Fibroblast of upper back skin (primary cell): ENCODE measurements around the gene USP12.

ENCODE experiments used
- DNase-seq: peaks from one replicate; pipeline ENCODE4 v3.0.0-alpha.2; 2013

The USP12 gene

DNA sequence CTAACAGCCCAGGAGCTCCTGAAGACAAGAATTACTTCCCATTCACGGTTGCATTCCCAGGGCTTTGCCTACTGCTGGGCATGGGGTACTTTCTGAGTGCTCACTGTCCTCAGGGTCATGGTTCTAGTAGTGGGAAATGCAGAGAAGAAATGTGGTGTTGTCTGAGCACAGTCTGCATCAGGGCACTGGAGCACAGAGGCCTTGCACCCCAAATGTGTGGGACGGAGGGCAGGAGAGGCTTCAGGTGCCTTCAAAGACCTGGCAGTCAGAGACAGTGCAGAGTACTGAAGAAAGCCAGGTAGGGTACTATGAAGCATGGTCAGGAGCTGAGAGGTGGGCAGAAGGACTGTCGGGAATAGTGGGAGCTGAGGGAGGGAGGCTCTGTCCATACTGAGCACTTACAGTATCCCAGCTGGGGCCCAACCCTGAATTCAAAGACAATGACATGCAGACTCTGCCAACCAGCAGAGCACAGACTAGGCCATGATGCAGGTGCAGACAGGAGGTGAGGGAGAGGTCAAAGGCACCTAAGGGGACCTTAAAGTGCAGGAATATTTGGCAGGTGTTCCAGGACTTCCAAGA is 144.4 kb downstream of the USP12 start:
- DNase-seq = no peak

DNA sequence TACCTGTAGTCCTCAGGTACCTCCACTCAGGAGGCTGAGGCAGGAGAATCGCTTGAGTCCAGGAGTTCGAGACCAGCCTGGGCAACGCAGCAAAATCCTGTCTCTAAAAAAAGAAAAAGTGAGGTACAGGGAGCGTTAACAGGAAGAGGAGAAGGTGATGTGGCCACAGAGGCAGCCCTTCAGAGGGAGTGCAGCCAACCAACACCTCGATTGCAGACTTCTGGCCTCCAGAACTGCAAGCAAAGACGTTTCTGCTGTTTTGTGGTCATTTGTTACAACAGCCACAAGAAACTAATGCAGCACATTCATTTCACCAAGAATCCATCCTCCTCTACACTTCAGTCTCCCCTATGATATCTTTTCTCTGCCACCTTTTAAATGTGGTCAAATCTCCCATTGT is 145.2 kb downstream of the USP12 start:
- no peak for DNase-seq

DNA sequence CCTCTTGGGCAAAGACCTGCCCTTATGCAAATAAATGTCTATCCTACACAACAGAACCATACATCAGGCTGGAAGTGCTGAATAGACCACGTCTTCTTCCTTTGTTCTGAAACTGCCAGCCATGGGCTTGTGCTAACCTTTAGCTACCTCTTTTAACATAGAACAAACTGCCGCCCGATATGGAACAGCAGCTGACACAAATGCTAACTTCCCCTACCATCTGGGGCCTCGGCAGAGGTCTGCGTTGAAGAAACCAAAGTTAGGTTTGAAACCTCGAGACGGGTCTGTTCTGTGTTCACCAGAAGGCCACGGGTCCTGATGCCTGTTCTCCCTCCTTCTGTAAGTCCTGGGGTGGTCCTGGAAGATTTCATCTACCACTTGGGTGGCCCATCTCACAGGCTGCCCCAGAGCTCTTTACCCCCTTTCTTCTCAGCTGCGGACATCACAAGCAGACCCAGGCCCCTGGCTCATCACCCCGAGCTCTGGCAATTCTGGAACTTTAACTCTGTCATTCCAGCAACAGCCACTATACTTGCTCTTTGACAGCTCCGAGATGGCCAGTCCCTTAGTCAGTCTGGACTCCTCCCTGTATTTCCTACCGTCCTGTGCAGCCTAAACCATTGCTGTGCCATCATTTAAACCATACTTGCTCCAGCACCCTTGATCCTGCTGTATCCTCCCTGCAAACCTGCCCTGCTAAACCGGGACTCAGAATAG is 146.7 kb downstream of the USP12 start:
- DNase-seq = no peak

DNA sequence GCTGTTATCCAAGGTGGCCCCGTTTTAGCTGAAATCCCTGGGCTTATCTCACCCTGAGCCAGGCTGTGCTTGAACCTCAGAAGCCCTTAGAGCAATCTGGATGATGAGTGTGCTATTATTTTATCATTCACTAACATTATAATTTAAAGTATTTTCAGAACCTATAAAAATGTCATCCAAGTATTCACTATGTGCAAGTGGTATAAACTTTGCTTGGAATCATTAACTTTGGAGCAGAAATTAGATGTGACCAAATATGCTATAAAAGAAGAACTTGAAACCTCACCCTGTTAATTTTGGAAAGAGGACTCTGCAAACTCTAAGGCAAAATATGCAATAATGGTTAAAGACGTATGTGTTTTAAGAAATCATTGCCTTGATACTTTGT is 147.5 kb downstream of the USP12 start:
- no peak for DNase-seq

DNA sequence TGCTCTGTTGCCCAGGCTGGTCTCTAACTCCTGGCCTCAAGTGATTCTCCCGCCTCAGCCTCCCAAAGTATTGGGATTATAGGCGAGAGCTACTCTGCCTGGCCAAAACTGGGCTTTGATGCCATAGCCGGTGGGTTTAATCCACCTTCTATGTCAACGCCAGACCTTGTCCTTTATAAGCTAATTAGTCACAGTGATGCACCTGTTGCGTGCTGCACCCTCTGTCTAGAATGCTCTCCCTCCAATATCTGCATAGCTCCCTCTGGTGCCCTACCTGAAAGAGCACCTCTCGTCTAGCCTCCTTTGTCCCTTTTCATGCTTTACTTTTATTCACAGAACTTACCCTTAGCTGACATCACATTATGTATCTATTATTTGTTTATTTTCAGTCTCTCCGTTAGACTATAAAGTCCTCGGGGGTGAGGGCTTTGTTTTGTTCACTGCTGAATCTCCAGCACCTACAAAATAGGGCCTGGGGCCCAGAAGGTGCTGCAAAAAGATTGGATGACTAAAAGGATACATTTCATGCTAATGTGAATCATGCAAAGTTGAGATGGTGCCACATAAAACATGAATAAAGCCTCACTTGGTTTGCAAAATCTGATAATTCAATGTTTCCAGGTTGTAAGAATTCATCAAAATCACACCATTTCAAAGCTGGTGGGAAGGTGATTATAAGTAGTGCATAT is 148.1 kb downstream of the USP12 start:
- DNase-seq = no peak

DNA sequence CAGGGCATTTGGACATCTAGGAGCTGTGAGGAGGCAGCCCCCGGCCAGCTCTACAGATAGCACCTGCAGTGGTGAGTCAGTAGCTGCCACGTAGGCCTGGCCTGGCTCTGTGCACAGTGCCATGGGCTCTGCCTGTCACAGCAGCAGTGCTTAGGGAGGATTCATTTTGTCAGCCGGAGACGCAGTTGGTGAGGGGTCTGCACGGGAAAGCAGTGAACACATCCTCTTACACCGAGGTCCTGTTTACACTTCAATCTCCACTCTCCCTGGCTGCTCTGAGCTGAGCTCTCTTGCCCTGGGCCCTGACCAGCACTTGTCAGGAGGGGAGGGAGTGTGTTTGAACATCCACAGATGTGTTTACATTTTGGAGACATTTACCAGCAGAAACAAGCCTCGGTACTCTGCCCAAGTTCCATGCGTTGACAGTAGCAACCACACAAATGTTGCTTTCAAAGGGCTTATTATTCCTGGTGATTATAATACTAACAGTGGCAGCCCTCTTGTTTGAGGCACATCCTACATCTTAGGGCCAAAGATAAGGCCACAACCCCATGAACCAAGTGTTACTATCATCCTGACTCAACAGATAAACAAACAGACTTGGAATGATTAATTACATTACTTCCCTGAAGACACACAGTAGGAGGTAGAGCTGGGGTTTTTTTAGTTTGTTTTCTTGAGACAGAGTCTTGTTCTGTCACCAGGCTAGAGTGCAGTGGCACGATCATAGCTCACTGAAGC is 148.9 kb downstream of the USP12 start:
- no peak for DNase-seq

DNA sequence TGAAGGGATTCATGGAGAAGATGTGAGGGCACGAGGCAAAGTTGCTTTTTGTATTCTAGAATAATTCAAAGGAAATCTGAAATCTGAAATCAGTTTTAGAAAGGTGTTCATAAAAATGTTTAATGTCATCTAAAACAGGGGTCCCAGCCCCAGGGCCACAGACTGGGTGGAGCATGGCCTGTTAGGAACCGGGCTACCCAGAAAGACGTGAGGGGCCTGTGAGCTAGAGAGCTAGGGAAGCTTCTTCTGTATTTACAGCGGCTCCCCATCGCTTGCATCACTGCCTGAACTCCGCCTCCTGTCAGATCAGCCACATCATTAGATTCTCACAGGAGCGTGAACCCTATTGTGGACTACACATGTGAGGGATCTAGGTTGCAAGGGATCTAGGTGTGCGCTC is 151.2 kb downstream of the USP12 start:
- DNase-seq = no peak

DNA sequence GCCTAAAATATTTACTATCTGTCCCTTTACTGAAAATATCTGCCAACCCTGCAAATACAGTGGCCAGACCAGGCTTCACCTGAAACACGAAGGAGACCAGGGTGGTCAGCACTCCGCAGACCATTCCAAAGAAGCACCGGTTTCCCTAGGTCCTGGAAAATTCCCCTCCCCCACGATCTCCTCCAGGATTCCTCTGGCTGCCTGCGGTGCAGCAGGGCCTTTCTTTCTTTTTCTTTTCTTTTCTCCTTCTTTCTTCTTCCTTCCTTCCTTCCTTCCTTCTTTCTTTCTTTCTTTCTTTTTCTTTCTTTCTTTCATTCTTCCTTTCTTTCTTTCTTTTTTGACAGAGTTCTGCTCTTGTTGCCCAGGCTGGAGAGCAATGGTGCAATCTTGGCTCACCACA is 152.7 kb downstream of the USP12 start:
- no peak for DNase-seq

DNA sequence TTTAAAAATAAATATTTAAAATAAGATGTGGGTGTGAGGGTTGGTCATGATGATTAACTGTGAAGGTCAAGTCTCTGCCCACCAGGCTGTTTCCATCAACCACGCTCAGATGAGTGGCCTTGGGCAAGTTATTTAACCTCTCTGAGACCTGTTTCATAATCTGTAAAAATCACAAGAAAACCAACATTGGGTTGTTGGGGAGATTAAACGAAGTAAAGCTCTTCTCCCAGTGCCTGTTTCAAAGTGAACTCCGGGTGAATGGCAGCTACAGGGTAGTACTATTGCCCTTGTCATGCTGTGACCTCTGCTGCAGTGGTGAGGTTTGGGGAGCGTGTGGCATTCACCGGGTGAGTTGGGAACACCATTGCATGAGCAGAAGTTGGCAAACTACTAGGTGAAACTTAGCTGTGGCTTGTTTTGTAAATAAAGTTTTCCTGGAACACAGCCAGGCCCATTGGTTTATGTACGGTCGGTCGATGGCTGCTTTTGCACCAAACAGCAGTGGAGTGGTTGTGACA is 153.2 kb downstream of the USP12 start:
- DNase-seq = no peak

DNA sequence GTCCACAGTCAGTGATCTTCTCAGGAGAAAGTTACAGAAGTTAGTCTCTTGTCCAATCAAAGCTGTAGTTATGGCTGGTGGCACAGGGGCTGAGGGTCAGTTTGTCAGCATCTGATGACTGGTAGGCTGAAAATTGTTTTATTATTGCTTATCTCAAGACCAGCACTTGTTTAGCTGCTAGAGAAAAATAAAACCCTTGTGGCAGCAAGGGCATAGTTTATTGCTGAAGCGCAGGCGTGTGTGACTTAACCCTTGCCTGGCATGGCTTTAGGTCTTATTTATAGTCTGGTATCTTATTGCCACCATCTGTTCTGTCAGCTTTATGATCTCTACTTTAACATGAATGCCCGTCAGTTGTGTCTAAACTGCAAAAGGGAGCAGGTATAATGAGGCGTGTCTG is 154.7 kb downstream of the USP12 start:
- DNase-seq = no peak
